ENCODE measurements around the gene EPC2.

EPC2 gene

DNA sequence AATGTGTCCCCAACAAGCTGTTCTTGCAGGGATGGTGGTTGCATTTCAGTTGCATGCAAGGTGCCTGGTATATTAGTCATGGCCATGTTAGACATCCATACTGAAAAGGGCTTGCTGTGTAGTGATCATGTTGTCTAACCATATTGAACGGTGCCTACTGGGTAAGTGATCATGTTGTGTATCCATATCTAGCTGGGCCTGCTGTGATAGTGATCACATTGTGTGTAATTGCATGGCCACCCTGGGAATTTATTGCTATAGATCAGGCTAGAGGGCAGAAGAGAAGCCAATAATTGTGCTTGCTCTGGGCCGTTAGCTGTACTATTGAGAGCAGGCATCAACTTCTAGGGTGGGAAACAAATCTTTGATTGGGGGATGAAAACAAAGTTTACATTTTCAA lies 9.8 kb upstream of the EPC2 start:
- Histone ChIP-seq H3K27ac (replicated peaks) (no peak overlapping the region), H3K4me3 (replicated peaks; ENCODE audit: insufficient read depth, low read length) (no peak overlapping the region), H3K27me3 (ENCODE audit: insufficient read depth, poor library complexity, severe bottlenecking) (no peaks in the 10 kb centered on the region)
- TF ChIP-seq, protein P1, sequence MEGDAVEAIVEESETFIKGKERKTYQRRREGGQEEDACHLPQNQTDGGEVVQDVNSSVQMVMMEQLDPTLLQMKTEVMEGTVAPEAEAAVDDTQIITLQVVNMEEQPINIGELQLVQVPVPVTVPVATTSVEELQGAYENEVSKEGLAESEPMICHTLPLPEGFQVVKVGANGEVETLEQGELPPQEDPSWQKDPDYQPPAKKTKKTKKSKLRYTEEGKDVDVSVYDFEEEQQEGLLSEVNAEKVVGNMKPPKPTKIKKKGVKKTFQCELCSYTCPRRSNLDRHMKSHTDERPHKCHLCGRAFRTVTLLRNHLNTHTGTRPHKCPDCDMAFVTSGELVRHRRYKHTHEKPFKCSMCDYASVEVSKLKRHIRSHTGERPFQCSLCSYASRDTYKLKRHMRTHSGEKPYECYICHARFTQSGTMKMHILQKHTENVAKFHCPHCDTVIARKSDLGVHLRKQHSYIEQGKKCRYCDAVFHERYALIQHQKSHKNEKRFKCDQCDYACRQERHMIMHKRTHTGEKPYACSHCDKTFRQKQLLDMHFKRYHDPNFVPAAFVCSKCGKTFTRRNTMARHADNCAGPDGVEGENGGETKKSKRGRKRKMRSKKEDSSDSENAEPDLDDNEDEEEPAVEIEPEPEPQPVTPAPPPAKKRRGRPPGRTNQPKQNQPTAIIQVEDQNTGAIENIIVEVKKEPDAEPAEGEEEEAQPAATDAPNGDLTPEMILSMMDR (IDR thresholded peaks at IDR 0.05; ENCODE audit: insufficient read depth, low read length): no peak
- no peak for TF ChIP-seq REST (IDR thresholded peaks at IDR 0.05; ENCODE audit: insufficient replicate concordance, low read depth)
- no peak for TF ChIP-seq POLR2AphosphoS5 (IDR thresholded peaks at IDR 0.05; ENCODE audit: low read depth)
- no peak for TF ChIP-seq SPI1 (IDR thresholded peaks at IDR 0.05; ENCODE audit: borderline replicate concordance, low read depth)
- no peak for TF ChIP-seq GABPA (IDR thresholded peaks at IDR 0.05; ENCODE audit: low read depth)
- DNase-seq (ENCODE audit: low read depth in 1 of 2, low spot score in 1 of 2): no peak

- no peak overlapping the region for H3K4me3 ChIP-seq (replicated peaks; ENCODE audit: insufficient read depth, low read length)
- no peak for DNase-seq (ENCODE audit: low read depth in 1 of 2, low spot score in 1 of 2)
- no peak for TF ChIP-seq POLR2AphosphoS5 (IDR thresholded peaks at IDR 0.05; ENCODE audit: low read depth)
- TF ChIP-seq, protein P1 (IDR thresholded peaks at IDR 0.05; ENCODE audit: insufficient read depth, low read length): no peak
- TF ChIP-seq GABPA (IDR thresholded peaks at IDR 0.05; ENCODE audit: low read depth): no peak
- no peak for TF ChIP-seq SPI1 (IDR thresholded peaks at IDR 0.05; ENCODE audit: borderline replicate concordance, low read depth)
- TF ChIP-seq REST (IDR thresholded peaks at IDR 0.05; ENCODE audit: insufficient replicate concordance, low read depth): no peak
- no peak overlapping the region for H3K27ac ChIP-seq (replicated peaks)
- H3K27me3 ChIP-seq (ENCODE audit: insufficient read depth, poor library complexity, severe bottlenecking): no peaks in the 10 kb centered on the region
Observed at GRCh38 chr2:148638543-148638942, 6.0 kb upstream of the EPC2 start.

- no peak for DNase-seq (ENCODE audit: low read depth in 1 of 2, low spot score in 1 of 2)
- Histone ChIP-seq H3K27ac (replicated peaks) (no peak overlapping the region), H3K27me3 (ENCODE audit: insufficient read depth, poor library complexity, severe bottlenecking) (no peaks in the 10 kb centered on the region), H3K4me3 (replicated peaks; ENCODE audit: insufficient read depth, low read length) (no peak overlapping the region)
- TF ChIP-seq, protein P1 (IDR thresholded peaks at IDR 0.05; ENCODE audit: insufficient read depth, low read length): no peak
- TF ChIP-seq POLR2AphosphoS5 (IDR thresholded peaks at IDR 0.05; ENCODE audit: low read depth): no peak
- TF ChIP-seq REST (IDR thresholded peaks at IDR 0.05; ENCODE audit: insufficient replicate concordance, low read depth): no peak
- no peak for TF ChIP-seq SPI1 (IDR thresholded peaks at IDR 0.05; ENCODE audit: borderline replicate concordance, low read depth)
- TF ChIP-seq GABPA (IDR thresholded peaks at IDR 0.05; ENCODE audit: low read depth): no peak
Observed at GRCh38 chr2:148640767-148641166, 3.8 kb upstream of the EPC2 start.

All from HL-60 (cell line).